GM12874 (cell line): Measurements from ENCODE around the gene FAM120B.

Source experiments
- TF ChIP-seq, protein P1 (sequence below): IDR thresholded peaks from 2 replicates; pipeline ENCODE4 v1.5.1; 2011; ENCODE audit warnings: low read depth, mild to moderate bottlenecking, control low read depth, low read length, moderate library complexity; ENCODE audit not compliant: insufficient read depth

The FAM120B gene

DNA sequence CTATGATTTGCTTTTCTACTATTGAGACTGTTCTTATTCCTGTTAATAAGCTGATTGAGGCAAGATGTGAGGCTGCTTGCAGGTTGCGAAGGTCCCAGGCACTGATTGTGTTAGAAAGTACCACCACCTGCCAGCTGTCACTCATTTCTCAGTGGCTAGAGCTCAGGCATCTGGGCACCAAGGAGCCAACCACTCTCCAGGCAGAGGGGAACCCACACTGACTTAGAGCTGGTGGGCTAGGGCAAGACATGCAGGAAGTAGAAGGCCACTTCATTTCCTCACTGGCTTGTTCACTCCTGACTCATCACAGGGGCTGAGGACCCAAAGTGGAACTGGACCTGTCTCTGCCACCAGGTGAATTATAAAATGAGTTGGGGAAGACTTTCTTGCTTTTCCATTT lies 7.9 kb upstream of the FAM120B start:
- TF ChIP-seq, protein P1, sequence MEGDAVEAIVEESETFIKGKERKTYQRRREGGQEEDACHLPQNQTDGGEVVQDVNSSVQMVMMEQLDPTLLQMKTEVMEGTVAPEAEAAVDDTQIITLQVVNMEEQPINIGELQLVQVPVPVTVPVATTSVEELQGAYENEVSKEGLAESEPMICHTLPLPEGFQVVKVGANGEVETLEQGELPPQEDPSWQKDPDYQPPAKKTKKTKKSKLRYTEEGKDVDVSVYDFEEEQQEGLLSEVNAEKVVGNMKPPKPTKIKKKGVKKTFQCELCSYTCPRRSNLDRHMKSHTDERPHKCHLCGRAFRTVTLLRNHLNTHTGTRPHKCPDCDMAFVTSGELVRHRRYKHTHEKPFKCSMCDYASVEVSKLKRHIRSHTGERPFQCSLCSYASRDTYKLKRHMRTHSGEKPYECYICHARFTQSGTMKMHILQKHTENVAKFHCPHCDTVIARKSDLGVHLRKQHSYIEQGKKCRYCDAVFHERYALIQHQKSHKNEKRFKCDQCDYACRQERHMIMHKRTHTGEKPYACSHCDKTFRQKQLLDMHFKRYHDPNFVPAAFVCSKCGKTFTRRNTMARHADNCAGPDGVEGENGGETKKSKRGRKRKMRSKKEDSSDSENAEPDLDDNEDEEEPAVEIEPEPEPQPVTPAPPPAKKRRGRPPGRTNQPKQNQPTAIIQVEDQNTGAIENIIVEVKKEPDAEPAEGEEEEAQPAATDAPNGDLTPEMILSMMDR = no peak

DNA sequence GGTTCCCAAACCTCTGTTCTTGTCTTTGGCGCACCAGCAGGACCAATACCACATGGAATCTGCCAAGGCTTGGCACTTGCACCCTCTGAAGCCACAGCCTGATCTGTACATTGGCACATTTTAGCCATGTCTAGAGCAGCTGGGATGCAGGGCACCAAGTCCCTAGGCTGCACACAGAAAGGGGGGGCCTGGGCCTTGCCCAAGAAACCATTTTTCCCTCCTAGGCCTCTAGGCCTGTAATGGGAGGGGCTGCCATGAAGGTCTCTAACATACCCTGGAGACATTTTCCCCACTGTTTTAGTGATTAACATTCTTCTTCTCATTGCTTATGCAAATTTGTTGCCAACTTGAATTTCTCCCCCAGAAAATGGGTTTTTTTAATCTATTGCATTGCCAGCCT lies 5.4 kb upstream of the FAM120B start:
- TF ChIP-seq, protein P1 = no peak

DNA sequence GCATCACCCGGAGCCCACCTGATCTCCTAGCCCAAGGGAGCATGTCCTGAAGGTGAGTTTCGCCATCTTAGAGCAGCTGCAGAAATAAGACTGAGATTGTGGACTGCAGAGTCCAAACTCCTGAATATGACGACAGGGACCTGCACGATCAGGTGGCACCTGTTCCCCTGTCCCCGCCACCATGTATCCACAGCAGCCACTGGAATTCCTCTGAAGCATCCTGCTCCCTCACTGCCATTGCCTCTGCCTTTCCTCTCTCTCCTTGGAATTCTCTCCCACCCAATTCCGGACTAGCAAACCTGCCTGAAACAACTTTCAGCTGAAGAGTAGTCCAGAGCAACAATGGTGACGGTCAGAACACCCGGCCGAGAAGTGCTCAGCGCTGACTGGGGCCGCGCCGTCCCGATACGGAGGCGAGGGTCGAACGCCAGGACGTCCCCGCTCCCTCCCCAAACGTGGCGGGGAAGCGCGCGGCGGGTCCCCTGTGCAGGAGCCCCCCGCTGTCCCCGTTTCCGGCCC lies 694 bp upstream of the FAM120B start:
- TF ChIP-seq, protein P1 = no peak

DNA sequence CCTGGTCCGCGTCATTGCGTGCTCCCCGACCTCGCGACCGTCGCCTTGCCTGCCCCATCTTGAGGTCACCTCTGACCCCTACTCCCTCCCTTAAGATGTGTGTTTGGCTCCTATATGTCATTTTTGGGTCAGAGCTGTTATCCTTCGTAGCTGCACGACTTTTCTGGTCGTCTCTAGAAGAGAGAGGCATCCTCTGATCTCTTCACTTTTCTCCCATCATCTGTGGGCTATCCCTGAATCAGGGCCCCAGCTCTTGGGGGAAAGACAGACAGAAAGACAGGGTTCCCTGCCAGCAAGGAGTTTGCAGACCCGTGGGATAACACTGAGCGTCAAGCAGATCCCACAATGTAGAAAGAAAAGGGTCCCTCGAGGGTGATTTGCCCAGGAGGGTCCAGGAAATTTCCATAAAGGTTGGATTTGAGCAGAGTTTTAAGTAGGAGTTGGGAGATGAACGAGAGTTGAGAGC lies 555 bp downstream of the FAM120B start:
- TF ChIP-seq, protein P1 = no peak

DNA sequence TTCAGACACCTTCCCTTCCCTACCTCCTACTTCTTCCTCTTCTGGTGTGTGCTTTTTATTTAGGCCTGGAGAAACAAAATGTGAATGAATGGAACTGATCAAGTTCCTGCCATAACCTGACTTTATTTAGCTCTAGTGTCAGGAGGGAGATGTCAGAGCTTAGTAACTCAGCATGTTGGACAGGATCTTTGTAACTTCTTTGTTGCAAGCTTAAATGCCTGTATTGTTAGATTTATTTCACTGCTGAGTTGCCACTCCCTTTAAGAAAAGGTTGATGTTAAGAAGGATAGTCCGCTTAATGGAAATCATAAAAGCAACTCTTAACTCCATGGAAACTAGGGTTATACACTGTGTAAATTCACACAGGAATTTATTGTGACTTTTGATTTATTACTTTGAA lies 2.2 kb downstream of the FAM120B start:
- TF ChIP-seq, protein P1 = no peak

DNA sequence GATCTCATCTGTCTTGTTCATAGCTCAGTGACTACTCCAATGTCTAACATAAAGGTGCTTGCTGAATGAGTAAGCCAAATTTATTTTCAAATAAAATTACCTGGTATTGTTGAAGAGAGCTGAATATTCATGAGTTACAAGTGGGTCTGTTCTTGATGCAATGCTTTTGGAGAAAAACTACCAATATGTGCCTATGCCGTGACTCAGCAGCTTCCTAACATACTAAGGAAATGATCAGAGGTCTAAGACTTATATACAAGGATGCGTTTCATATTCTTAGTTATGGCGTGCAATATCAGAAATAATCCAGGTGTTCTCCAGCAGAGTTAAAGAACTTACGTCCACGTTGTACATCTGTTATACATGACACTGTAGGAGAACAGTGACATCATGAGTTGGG lies 5.1 kb downstream of the FAM120B start:
- TF ChIP-seq, protein P1 = no peak

DNA sequence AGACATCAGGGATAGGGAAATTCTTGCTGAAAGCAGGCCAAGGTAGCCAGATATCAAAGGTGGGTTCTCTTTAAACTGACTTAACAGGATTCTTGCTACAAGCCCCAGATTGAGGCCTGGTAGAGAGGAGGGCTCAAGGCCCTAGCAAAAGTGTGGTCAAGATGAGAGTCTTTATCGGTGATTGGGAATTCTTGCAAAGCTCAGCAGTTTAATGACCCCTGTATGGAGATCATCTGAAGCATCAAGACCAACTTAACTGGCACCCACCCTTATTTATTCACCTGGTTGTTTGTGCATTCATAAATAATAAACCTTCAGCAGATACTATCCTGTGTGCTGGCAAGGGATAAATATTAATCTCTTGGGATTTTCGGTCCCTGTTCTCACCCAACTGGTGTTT lies 6.3 kb downstream of the FAM120B start:
- TF ChIP-seq, protein P1 = no peak
